ENCODE measurements around the gene MFN2.

MFN2 gene

DNA sequence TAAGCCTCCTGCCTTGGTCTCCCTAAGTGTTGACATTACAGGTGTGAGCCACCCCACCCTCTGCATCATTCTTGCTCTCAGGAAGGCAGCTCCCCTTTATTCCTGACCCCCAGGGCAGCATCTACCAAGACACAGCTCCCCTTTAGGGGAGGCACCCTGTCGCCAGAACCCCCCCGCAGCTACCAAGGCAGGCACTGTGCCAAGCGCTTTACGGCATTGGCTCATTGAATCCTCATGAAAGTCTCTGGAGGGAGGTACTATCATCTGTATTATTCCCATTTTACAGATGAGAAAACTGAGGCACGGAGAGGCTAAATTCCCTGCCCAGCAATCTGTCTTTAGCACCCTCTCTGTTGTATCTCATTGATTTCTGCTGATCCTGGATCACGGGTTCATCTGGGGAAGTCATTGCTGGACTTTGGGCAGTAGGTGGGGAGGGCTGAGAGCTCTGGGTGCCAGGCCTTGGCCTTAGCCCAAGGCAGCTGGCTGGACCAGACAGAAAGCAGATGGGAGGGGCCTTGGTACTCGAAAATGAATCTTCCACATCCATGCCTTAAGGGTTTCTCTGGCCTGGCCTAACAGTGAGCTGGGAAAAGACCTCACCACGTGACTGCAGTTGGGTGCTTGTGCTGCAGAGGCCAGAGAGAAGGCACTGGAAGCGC is 39.9 kb upstream of the MFN2 start:
- no peak for DNase-seq (ENCODE audit: low spot score)
- TF ChIP-seq, protein P1, sequence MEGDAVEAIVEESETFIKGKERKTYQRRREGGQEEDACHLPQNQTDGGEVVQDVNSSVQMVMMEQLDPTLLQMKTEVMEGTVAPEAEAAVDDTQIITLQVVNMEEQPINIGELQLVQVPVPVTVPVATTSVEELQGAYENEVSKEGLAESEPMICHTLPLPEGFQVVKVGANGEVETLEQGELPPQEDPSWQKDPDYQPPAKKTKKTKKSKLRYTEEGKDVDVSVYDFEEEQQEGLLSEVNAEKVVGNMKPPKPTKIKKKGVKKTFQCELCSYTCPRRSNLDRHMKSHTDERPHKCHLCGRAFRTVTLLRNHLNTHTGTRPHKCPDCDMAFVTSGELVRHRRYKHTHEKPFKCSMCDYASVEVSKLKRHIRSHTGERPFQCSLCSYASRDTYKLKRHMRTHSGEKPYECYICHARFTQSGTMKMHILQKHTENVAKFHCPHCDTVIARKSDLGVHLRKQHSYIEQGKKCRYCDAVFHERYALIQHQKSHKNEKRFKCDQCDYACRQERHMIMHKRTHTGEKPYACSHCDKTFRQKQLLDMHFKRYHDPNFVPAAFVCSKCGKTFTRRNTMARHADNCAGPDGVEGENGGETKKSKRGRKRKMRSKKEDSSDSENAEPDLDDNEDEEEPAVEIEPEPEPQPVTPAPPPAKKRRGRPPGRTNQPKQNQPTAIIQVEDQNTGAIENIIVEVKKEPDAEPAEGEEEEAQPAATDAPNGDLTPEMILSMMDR (IDR thresholded peaks at IDR 0.05; ENCODE audit: extremely low read depth, missing control alignments): no peak

DNA sequence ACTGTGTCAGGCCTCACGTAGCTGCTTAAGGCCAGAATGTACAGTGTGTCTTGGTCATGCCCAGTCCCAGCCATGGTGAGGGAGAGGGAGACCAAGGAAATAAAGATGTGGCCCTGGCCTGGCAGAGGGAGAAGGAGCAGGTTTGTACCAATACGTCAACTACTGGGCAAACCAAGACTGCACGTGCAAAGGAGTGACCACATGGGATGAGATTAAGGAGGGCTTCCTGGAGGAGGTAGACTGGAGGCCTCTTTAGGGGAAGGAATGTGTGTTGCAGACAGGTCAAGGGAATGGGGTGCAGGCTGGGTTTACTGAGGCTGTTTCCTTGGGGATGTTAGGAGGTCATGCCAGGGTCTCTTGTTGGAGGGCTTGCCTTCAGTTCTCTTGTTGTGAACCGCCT is 38.0 kb upstream of the MFN2 start:
- TF ChIP-seq, protein P1 (IDR thresholded peaks at IDR 0.05; ENCODE audit: extremely low read depth, missing control alignments): no peak
- no peak for DNase-seq (ENCODE audit: low spot score)

DNA sequence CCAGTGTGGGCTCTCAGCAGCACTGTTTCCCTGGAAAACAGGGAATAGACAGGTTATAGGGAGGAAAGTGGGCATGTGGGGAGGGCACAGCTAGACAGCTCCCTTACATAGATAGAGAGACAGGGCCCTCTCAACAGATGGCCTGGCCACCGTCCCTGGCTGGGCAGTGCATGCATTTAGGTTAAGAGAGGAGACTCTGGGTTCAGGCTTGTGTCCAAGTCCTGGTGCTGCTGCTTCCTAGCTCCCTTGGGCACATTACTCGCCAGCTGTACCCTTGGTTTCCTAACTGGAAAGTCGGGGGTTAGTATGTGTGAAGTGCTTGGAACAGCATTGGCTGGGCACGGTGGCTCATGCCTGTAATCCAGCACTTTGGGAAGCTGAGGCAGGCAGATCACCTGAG is 36.6 kb upstream of the MFN2 start:
- DNase-seq (ENCODE audit: low spot score): no peak
- TF ChIP-seq, protein P1 (IDR thresholded peaks at IDR 0.05; ENCODE audit: extremely low read depth, missing control alignments): no peak

DNA sequence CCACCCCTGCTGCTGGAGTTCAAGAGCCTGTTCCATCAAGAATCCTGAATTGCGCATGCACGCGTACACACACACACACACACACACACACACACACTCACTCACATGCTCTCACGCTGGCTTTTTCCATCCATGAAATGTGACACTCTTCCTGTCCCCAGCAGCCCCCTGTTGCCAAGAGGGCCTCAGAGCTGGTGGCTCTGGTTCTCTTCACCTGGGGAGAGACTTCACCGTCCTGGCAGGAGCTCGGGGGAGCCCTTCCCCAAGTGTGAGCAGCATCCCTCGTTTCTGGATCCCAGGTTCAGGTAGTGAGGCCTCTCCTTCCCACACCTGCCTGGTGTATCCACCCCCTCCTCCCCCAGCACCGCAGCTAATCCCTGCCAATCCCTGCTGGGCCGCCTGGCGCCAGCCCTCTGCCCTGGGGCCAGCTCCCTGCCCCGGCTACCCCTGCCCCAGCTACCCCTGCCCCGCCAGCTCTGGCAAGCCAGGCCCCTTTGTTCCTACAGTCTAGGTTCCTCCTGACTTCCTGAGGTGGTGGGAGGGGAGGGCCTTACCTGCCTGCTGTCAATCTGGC is 35.8 kb upstream of the MFN2 start:
- TF ChIP-seq, protein P1 (IDR thresholded peaks at IDR 0.05; ENCODE audit: extremely low read depth, missing control alignments): no peak
- DNase-seq (ENCODE audit: low spot score): no peak

DNA sequence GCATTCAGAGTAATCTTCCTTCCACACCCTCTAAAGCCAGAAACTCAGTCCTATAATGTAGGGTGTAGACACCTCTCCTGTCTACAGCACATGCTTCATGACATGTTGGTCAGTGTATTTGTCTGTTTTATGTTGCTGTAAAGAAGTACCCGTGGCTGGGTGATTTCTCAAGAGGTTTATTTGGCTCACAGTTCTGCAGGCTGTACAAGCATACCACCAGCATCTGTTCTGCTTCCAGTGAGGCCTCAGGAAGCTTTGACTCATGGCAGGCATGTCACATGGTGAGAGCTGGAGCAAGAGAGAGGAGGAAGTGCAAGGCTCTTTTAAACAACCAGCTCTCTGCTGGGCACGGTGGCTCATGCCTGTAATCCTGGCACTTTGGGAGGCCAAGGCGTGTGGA is 33.6 kb upstream of the MFN2 start:
- no peak for DNase-seq (ENCODE audit: low spot score)
- TF ChIP-seq, protein P1 (IDR thresholded peaks at IDR 0.05; ENCODE audit: extremely low read depth, missing control alignments): no peak

DNA sequence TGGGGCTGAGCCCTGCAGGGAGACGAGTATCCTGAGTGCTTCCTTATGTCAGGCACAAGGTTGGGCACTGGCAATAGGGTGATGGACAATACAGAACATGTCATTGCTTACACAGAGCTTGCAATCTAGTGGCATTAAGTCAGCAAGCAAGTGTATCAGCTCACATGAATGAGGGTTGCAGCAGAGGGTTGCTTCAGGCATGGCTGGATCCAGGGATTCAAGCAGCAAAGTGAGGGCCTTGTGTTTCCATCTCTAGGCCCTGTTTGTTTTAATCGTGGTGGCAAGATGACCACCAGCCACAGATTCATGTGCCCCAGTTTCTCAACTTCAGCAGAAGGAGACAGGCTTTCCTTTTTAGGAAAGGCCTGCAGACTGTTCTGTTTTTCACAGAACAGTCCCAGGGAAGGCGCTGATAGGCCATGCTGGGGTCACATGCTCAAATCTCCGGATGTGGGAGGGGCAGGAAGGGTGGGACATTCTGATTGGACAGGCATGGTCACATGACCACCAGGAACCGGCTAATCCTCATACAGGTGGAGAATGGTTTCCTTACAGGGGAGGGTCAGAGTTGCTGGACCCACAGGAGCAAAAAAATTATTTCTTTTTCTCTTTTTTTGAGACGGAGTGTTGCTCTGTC is 31.3 kb upstream of the MFN2 start:
- TF ChIP-seq, protein P1 (IDR thresholded peaks at IDR 0.05; ENCODE audit: extremely low read depth, missing control alignments): no peak
- DNase-seq (ENCODE audit: low spot score): no peak

DNA sequence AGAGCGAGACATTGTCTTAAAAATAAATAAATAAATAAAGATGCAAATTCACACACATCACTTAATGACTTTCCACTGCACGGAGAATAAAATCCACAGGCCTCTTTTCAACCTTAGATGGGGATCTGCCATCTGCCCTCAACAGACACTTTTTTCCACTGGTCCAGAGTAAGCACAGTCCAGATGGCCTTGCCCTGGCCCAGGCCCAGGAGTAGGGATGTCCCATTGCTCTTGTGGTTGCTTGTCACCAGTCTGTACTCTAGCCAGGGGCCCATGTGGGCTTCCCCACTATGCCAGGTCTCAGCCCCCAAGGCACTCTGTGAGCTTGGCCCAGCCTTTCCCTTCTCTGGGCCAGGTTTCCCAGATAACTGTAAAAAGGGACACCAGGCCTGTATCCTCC is 28.3 kb upstream of the MFN2 start:
- DNase-seq (ENCODE audit: low spot score): no peak
- TF ChIP-seq, protein P1 (IDR thresholded peaks at IDR 0.05; ENCODE audit: extremely low read depth, missing control alignments): no peak

Measured in GM20000 (cell line).